Measurements from ENCODE around the gene KCNK4. TPM values are rescaled to one million over a fixed set of nuclear protein-coding genes. Genes with fewer than 3 reads are reported as not detected.

The KCNK4 gene
- total and polyA plus RNA-seq, 2 of the 13 experiments (the other 11 are each of a cell fraction or from before 2014, with no cell fraction given), result not detected

- peak; percentile 56 for TF ChIP-seq ZNF687 (CRISPR knock-in tag; IDR thresholded peaks at IDR 0.05)
- TF ChIP-seq ZNF513 (CRISPR knock-in tag; conservative IDR thresholded peaks at IDR 0.05), result no peak
- no peak for TF ChIP-seq ZNF281 (CRISPR knock-in tag; IDR thresholded peaks at IDR 0.05; ENCODE audit: borderline replicate concordance)
- no peak for TF ChIP-seq SP5 (CRISPR knock-in tag; IDR thresholded peaks at IDR 0.05; ENCODE audit: borderline replicate concordance, low read depth)
- no peak for TF ChIP-seq HCFC1 (IDR thresholded peaks at IDR 0.05; ENCODE audit: low read depth, low read length)
- TF ChIP-seq ZNF850 (CRISPR knock-in tag; conservative IDR thresholded peaks at IDR 0.05), result no peak
- no peak for TF ChIP-seq ZNF547 (CRISPR knock-in tag; IDR thresholded peaks at IDR 0.05)
- TF ChIP-seq ZBTB7A (CRISPR knock-in tag; IDR thresholded peaks at IDR 0.05), result no peak
- TF ChIP-seq CEBPZ (IDR thresholded peaks at IDR 0.05; ENCODE audit: low read length), result no peak
- no peak for TF ChIP-seq ZNF766 (CRISPR knock-in tag; IDR thresholded peaks at IDR 0.05; ENCODE audit: borderline replicate concordance)
- TF ChIP-seq PBX2 (CRISPR knock-in tag; IDR thresholded peaks at IDR 0.05), result no peak
- TF ChIP-seq RXRB (CRISPR knock-in tag; IDR thresholded peaks at IDR 0.05; ENCODE audit: borderline replicate concordance), result peak; percentile 38; the same call in 1 of the 2 replicates
- 0 out of 2 replicates have a peak, but pooled peaks have one; percentile 50 for TF ChIP-seq ZNF691 (CRISPR knock-in tag; IDR thresholded peaks at IDR 0.05; ENCODE audit: borderline replicate concordance, low read depth)
Measured at GRCh38 chr11:64331569-64332371, 40.7 kb downstream of the KCNK4 start (continued).

Measured in HepG2 (cell line).